Liver (tissue), 9 donors: ENCODE results near the gene PARD3B. TPM values are rescaled to one million over a fixed set of nuclear protein-coding genes. Genes with fewer than 3 reads are reported as not detected.

ENCODE experiments used
- DNase-seq: peaks from one replicate; pipeline ENCODE4 v3.0.0-alpha.2; 2017; ENCODE audit warnings: low spot score
- H3K27ac ChIP-seq, 2 donors: one replicate each; pipeline ENCODE4 v1.7.0; 2013; ENCODE audit warnings: inconsistent platforms in 2 of 2, low read length in 2 of 2, control low read depth in 1 of 2, low read depth in 1 of 2, mild to moderate bottlenecking in 1 of 2
- H3K27me3 ChIP-seq, 4 donors: one replicate each; pipeline versions ENCODE4 v1.6.1 to v1.7.0; 2013; ENCODE audit warnings: low read length in 3 of 4, inconsistent platforms in 1 of 4, mild to moderate bottlenecking in 1 of 4, moderate library complexity in 1 of 4; ENCODE audit not compliant: control insufficient read depth in 4 of 4, insufficient read depth in 4 of 4
- H3K36me3 ChIP-seq, 4 donors: one replicate each; pipeline versions ENCODE4 v1.6.1 to v1.7.0; 2013; ENCODE audit warnings: low read length in 3 of 4, mild to moderate bottlenecking in 3 of 4, low read depth in 1 of 4, moderate library complexity in 1 of 4; ENCODE audit not compliant: control insufficient read depth in 4 of 4, insufficient read depth in 3 of 4
- H3K4me1 ChIP-seq, 4 donors: one replicate each; pipeline versions ENCODE4 v1.6.1 to v1.7.0; 2013; ENCODE audit warnings: low read length in 3 of 4, mild to moderate bottlenecking in 3 of 4, moderate library complexity in 1 of 4; ENCODE audit not compliant: control insufficient read depth in 4 of 4, insufficient read depth in 4 of 4
- H3K4me3 ChIP-seq, 3 donors: one replicate each; pipeline versions ENCODE4 v1.6.1 to v1.7.0; 2013; ENCODE audit warnings: low read length in 3 of 3, control low read depth in 1 of 3, low read depth in 1 of 3, mild to moderate bottlenecking in 1 of 3
- H3K9ac ChIP-seq, 2 donors: one replicate each; pipeline ENCODE4 v1.7.0; 2013; ENCODE audit warnings: low read length in 2 of 2, mild to moderate bottlenecking in 2 of 2, moderate library complexity in 2 of 2, control low read depth in 1 of 2, low read depth in 1 of 2
- H3K9me3 ChIP-seq, 4 donors: one replicate each; pipeline versions ENCODE4 v1.6.1 to v1.7.0; 2013; ENCODE audit warnings: low read length in 3 of 4; ENCODE audit not compliant: control insufficient read depth in 4 of 4
- EGR1 ChIP-seq, 2 donors: IDR thresholded peaks; 2 replicates each; pipeline ENCODE4 v1.6.1; 2016 to 2018; ENCODE audit warnings: antibody characterized with exemption in 2 of 2, low read depth in 2 of 2
- FOXA1 ChIP-seq: IDR thresholded peaks from 2 replicates; pipeline ENCODE4 v1.6.1; 2016; ENCODE audit warnings: antibody characterized with exemption
- FOXA2 ChIP-seq: IDR thresholded peaks from 2 replicates; pipeline ENCODE4 v1.6.1; 2016; ENCODE audit warnings: antibody characterized with exemption
- GABPA ChIP-seq, 2 donors: IDR thresholded peaks in 1 of 2; conservative IDR thresholded peaks in 1 of 2; 2 replicates each; pipeline ENCODE4 v1.6.1; 2016; ENCODE audit warnings: antibody characterized with exemption in 2 of 2, mild to moderate bottlenecking in 1 of 2, moderate library complexity in 1 of 2
- HNF4A ChIP-seq, 2 donors: conservative IDR thresholded peaks; 2 replicates each; pipeline ENCODE4 v1.6.1; 2016; ENCODE audit warnings: antibody characterized with exemption in 2 of 2, mild to moderate bottlenecking in 2 of 2
- HNF4G ChIP-seq: IDR thresholded peaks from 2 replicates; pipeline ENCODE4 v1.6.1; 2016; ENCODE audit warnings: antibody characterized with exemption
- JUND ChIP-seq, 2 donors: IDR thresholded peaks; 2 replicates each; pipeline ENCODE4 v1.6.1; 2016; ENCODE audit warnings: antibody characterized with exemption in 2 of 2
- NR2F2 ChIP-seq: IDR thresholded peaks from 2 replicates; pipeline ENCODE4 v1.6.1; 2016; ENCODE audit warnings: antibody characterized with exemption
- RAD21 ChIP-seq, 2 donors: IDR thresholded peaks; 2 replicates each; pipeline ENCODE4 v1.6.1; 2016; ENCODE audit warnings: antibody characterized with exemption in 2 of 2, mild to moderate bottlenecking in 2 of 2
- RXRA ChIP-seq, 2 donors: IDR thresholded peaks; 2 replicates each; pipeline ENCODE4 v1.6.1; 2017 to 2018; ENCODE audit warnings: antibody characterized with exemption in 2 of 2, mild to moderate bottlenecking in 1 of 2
- SP1 ChIP-seq: IDR thresholded peaks from 2 replicates; pipeline ENCODE4 v1.6.1; 2018; ENCODE audit warnings: antibody characterized with exemption, mild to moderate bottlenecking
- TAF1 ChIP-seq: conservative IDR thresholded peaks from 2 replicates; pipeline ENCODE4 v1.6.1; 2016; ENCODE audit warnings: antibody characterized with exemption, mild to moderate bottlenecking
- YY1 ChIP-seq: IDR thresholded peaks from 2 replicates; pipeline ENCODE4 v1.6.1; 2016; ENCODE audit warnings: antibody characterized with exemption, mild to moderate bottlenecking
- WGBS: extraction: QIAGEN DNeasy Blood & Tissue Kit; methylation state at CpG from one replicate; pipeline ENCODE4 v1.1.7; 2013; 5-methylcytosine and 5-hydroxymethylcytosine counted together
- polyA plus RNA-seq, 2 donors: library from polyadenylated mRNA; stranded (reverse) in 1 of 2; unstranded in 1 of 2; fragments of 200-250 nt in 1 of 2; fragments of >200 nt in 1 of 2; fragmentation: Nextera tagmentation in 1 of 2; extraction: Ambion mirVana in 1 of 2; gene quantifications; one replicate each; pipeline versions ENCODE4 v1.2.1 to v1.2.3, GENCODE V29; 2013 to 2015
- total RNA-seq, 2 donors: library from RNA; depleted of rRNA; stranded (reverse); fragments of >200 nt; gene quantifications; one replicate each; pipeline ENCODE4 v1.2.3, GENCODE V29; 2014
- TF ChIP-seq, protein P1 (sequence below): IDR thresholded peaks from 2 replicates; pipeline ENCODE4 v1.6.1; 2016; ENCODE audit warnings: antibody characterized with exemption
- TF ChIP-seq, protein P2 (sequence below): fragments of 150-350 bp; IDR thresholded peaks from 2 replicates; pipeline ENCODE4 v1.5.1; 2017; ENCODE audit warnings: improper control_type of control experiment, low read depth, low read length; ENCODE audit not compliant: missing input control
- TF ChIP-seq, protein P3 (sequence below): IDR thresholded peaks from 2 replicates; pipeline ENCODE4 v1.6.1; 2016; ENCODE audit warnings: antibody characterized with exemption
- TF ChIP-seq, protein P4 (sequence below): IDR thresholded peaks from 2 replicates; pipeline ENCODE4 v1.6.1; 2016; ENCODE audit warnings: antibody characterized with exemption, mild to moderate bottlenecking
- TF ChIP-seq, protein P5 (sequence below): IDR thresholded peaks from 2 replicates; pipeline ENCODE4 v1.6.1; 2016; ENCODE audit warnings: antibody characterized with exemption
- donor health status: healthy.
- donor health status: healthy.
- donor health status: healthy.
- donor health status: healthy.
- donor health status: healthy.

PARD3B gene
- total and polyA plus RNA-seq, 4 donors = 1.1 to 10.3 (median 3.7) TPM

DNA sequence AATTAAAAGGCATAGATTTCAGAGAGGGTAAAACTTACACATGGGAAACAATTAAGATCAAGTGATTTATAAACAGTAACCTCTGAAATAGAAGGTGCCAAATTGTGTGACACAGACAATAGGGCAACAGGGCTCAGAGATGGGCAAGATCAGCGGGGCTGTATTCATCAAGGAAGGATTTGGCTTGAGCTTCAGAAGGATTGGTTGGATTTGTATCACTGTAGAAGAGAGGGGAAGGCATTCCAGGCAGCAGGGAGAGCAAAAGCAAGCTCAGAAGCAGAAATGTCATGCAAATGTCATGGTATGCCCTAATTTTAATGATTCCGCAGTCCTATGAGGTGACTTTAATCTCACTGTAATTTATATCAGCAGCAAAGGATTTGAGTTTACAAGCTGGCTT lies 722.0 kb downstream of the PARD3B start:
- no peak for DNase-seq
- Histone ChIP-seq H3K27ac (no peak overlapping the region), H3K4me3 (no peak overlapping the region), H3K27me3 (no peaks in the 10 kb centered on the region), H3K9me3 (no peaks in the 10 kb centered on the region), H3K36me3 (no peaks in the 10 kb centered on the region), H3K4me1 (no peaks in the 10 kb centered on the region), H3K9ac (no peak overlapping the region)
- TF ChIP-seq RXRA (IDR thresholded peaks at IDR 0.05) (no peak), SP1 (no peak), FOXA2 (no peak), JUND (IDR thresholded peaks at IDR 0.05) (no peak), YY1 (no peak), HNF4G (no peak), FOXA1 (no peak), TAF1 (no peak), EGR1 (IDR thresholded peaks at IDR 0.05; ENCODE audit: low read depth in 2 of 2) (no peak), GABPA (IDR thresholded peaks at IDR 0.05 in 1 of 2, conservative IDR thresholded peaks at IDR 0.05 in 1 of 2) (no peak), NR2F2 (no peak), HNF4A (conservative IDR thresholded peaks at IDR 0.05) (no peak), RAD21 (IDR thresholded peaks at IDR 0.05) (no peak)
- TF ChIP-seq, protein P1, sequence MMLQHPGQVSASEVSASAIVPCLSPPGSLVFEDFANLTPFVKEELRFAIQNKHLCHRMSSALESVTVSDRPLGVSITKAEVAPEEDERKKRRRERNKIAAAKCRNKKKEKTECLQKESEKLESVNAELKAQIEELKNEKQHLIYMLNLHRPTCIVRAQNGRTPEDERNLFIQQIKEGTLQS = no peak
- TF ChIP-seq, protein P2, sequence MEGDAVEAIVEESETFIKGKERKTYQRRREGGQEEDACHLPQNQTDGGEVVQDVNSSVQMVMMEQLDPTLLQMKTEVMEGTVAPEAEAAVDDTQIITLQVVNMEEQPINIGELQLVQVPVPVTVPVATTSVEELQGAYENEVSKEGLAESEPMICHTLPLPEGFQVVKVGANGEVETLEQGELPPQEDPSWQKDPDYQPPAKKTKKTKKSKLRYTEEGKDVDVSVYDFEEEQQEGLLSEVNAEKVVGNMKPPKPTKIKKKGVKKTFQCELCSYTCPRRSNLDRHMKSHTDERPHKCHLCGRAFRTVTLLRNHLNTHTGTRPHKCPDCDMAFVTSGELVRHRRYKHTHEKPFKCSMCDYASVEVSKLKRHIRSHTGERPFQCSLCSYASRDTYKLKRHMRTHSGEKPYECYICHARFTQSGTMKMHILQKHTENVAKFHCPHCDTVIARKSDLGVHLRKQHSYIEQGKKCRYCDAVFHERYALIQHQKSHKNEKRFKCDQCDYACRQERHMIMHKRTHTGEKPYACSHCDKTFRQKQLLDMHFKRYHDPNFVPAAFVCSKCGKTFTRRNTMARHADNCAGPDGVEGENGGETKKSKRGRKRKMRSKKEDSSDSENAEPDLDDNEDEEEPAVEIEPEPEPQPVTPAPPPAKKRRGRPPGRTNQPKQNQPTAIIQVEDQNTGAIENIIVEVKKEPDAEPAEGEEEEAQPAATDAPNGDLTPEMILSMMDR = no peak
- TF ChIP-seq, protein P3, sequence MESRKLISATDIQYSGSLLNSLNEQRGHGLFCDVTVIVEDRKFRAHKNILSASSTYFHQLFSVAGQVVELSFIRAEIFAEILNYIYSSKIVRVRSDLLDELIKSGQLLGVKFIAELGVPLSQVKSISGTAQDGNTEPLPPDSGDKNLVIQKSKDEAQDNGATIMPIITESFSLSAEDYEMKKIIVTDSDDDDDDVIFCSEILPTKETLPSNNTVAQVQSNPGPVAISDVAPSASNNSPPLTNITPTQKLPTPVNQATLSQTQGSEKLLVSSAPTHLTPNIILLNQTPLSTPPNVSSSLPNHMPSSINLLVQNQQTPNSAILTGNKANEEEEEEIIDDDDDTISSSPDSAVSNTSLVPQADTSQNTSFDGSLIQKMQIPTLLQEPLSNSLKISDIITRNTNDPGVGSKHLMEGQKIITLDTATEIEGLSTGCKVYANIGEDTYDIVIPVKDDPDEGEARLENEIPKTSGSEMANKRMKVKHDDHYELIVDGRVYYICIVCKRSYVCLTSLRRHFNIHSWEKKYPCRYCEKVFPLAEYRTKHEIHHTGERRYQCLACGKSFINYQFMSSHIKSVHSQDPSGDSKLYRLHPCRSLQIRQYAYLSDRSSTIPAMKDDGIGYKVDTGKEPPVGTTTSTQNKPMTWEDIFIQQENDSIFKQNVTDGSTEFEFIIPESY = no peak
- TF ChIP-seq, protein P4, sequence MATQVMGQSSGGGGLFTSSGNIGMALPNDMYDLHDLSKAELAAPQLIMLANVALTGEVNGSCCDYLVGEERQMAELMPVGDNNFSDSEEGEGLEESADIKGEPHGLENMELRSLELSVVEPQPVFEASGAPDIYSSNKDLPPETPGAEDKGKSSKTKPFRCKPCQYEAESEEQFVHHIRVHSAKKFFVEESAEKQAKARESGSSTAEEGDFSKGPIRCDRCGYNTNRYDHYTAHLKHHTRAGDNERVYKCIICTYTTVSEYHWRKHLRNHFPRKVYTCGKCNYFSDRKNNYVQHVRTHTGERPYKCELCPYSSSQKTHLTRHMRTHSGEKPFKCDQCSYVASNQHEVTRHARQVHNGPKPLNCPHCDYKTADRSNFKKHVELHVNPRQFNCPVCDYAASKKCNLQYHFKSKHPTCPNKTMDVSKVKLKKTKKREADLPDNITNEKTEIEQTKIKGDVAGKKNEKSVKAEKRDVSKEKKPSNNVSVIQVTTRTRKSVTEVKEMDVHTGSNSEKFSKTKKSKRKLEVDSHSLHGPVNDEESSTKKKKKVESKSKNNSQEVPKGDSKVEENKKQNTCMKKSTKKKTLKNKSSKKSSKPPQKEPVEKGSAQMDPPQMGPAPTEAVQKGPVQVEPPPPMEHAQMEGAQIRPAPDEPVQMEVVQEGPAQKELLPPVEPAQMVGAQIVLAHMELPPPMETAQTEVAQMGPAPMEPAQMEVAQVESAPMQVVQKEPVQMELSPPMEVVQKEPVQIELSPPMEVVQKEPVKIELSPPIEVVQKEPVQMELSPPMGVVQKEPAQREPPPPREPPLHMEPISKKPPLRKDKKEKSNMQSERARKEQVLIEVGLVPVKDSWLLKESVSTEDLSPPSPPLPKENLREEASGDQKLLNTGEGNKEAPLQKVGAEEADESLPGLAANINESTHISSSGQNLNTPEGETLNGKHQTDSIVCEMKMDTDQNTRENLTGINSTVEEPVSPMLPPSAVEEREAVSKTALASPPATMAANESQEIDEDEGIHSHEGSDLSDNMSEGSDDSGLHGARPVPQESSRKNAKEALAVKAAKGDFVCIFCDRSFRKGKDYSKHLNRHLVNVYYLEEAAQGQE = no peak
- TF ChIP-seq, protein P5, sequence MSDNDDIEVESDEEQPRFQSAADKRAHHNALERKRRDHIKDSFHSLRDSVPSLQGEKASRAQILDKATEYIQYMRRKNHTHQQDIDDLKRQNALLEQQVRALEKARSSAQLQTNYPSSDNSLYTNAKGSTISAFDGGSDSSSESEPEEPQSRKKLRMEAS = no peak
- WGBS = 95% methylated on average over 2 of the region's 2 CpGs
